ENCODE data around the gene ANO8.
A peak's percentile ranks its signal among the peaks of the same experiment; 100 is the strongest.

ANO8 gene

GRCh38 chr19:17327654-17328516 is 6.8 kb downstream of the ANO8 start:
- Histone ChIP-seq H3K36me3 (ENCODE audit: control insufficient read depth in 2 of 2, insufficient read depth in 2 of 2, low read length in 2 of 2) (no peaks in the 10 kb centered on the region), H3K9me3 (ENCODE audit: control insufficient read depth in 2 of 2, low read length in 2 of 2) (no peaks in the 10 kb centered on the region), H3K27me3 (ENCODE audit: control insufficient read depth in 2 of 2, insufficient read depth in 2 of 2, low read length in 2 of 2) (peaks cover 2 to 15% of the 10 kb centered on the region in 2 donors), H3K4me1 (ENCODE audit: control insufficient read depth in 2 of 2, insufficient read depth in 2 of 2, low read length in 2 of 2) (peaks cover 9 to 13% of the 10 kb centered on the region in 2 donors), H3K27ac (ENCODE audit: low read depth in 2 of 2, low read length in 2 of 2) (peak overlapping the region; percentile 52 to 62), H3K9ac (ENCODE audit: low read depth in 1 of 2, low read length in 2 of 2) (peak overlapping the region; percentile 41 to 72), H3K4me3 (ENCODE audit: low read length in 2 of 2) (peak overlapping the region; percentile 37 to 59)

DNA sequence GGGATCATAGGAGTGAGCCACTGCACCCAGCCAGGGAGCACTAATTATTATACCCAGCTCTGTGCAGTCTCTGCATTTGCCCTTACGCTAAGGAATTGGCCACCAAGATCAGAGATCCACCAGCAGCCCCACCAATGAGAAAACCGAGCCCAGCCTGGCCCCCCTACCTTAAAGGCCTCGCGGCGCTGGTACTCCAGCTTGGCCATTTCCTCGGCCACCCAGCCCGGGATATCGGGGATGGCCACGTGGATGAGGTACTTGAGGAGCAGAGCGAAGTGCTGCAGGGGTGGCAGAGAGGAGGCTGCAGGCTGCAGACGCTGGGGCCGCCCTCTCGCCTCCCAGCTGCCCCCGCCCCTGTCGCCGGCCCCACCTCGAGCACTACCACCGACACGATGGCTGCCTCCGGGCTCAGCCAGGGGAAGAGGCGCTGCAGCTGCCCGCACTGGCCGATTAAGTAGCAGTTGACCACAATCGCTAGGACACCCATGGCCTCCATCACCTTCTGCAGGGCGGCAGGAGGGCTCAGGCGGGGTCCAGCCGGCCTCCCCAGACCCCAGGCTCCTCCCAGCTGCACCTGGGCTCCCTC is 7.5 kb downstream of the ANO8 start:
- no peaks in the 10 kb centered on the region for H3K9me3 ChIP-seq (ENCODE audit: control insufficient read depth in 2 of 2, low read length in 2 of 2)
- H3K27me3 ChIP-seq (ENCODE audit: control insufficient read depth in 2 of 2, insufficient read depth in 2 of 2, low read length in 2 of 2): peaks cover 2 to 15% of the 10 kb centered on the region in 2 donors
- peak overlapping the region in 1 of 2 donors; percentile 48 for H3K4me3 ChIP-seq (ENCODE audit: low read length in 2 of 2)
- no peaks in the 10 kb centered on the region for H3K36me3 ChIP-seq (ENCODE audit: control insufficient read depth in 2 of 2, insufficient read depth in 2 of 2, low read length in 2 of 2)
- H3K9ac ChIP-seq (ENCODE audit: low read depth in 1 of 2, low read length in 2 of 2): peak overlapping the region in 1 of 2 donors; percentile 40
- H3K27ac ChIP-seq (ENCODE audit: low read depth in 2 of 2, low read length in 2 of 2): peak overlapping the region in 1 of 2 donors; percentile 52
- H3K4me1 ChIP-seq (ENCODE audit: control insufficient read depth in 2 of 2, insufficient read depth in 2 of 2, low read length in 2 of 2): peaks cover 9 to 13% of the 10 kb centered on the region in 2 donors

DNA sequence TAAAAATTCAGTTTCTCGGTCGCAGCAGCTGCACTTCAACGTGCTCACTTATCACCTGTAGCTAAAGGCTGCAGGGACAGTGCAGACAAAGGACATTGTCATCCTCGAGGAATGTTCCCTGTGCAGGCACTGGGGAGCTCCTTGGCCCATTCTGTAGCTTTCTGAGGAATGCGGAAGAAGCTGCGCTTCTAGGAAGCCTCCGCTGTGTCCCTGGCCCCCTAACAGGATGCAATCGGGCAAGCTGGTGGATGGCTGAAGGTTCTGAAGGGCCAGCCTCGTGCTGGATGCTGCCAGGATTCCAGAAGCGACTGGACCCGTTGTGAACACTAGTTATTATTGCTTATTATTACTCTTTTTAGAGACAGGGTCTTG is 8.1 kb downstream of the ANO8 start:
- H3K27ac ChIP-seq (ENCODE audit: low read depth in 2 of 2, low read length in 2 of 2): no peak overlapping the region
- no peaks in the 10 kb centered on the region for H3K9me3 ChIP-seq (ENCODE audit: control insufficient read depth in 2 of 2, low read length in 2 of 2)
- H3K27me3 ChIP-seq (ENCODE audit: control insufficient read depth in 2 of 2, insufficient read depth in 2 of 2, low read length in 2 of 2): peaks cover 2 to 15% of the 10 kb centered on the region in 2 donors
- H3K4me3 ChIP-seq (ENCODE audit: low read length in 2 of 2): no peak overlapping the region
- peaks cover 9 to 13% of the 10 kb centered on the region in 2 donors for H3K4me1 ChIP-seq (ENCODE audit: control insufficient read depth in 2 of 2, insufficient read depth in 2 of 2, low read length in 2 of 2)
- no peak overlapping the region for H3K9ac ChIP-seq (ENCODE audit: low read depth in 1 of 2, low read length in 2 of 2)
- H3K36me3 ChIP-seq (ENCODE audit: control insufficient read depth in 2 of 2, insufficient read depth in 2 of 2, low read length in 2 of 2): peaks cover 0 to 2% of the 10 kb centered on the region in 2 donors

DNA sequence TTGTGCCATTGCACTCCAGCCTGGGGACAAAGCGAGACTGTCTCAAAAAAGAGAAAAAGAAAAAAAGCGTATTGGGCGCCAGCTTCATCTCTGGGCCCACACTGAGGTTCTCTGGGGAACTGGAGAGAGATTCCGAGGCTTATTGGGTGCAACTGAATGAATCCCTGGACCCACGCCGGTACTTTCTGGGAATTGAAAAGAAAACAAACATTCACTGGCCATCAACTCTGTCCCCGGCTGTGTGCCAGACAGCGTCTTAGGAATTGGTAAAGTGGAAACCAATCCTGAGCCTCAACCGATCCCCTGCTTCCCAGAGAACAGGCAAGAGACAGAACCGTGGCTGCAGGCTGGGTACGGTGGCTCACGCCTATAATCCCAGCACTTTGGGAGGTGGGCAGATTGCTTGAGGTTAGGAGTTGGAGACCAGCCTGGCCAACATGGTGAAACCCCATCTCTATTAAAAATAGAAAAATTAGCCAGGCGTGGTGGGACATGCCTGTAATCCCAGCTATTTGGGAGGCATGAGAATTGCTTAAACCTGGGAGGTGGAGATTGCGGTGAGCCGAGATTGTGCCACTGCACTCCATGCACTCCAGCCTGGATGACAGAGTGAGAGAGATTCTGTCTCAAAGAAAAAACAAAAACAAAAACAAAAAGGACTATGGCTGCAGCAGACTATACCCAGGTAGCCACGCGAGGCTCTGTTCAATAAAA is 8.6 kb downstream of the ANO8 start:
- no peaks in the 10 kb centered on the region for H3K9me3 ChIP-seq (ENCODE audit: control insufficient read depth in 2 of 2, low read length in 2 of 2)
- H3K9ac ChIP-seq (ENCODE audit: low read depth in 1 of 2, low read length in 2 of 2): no peak overlapping the region
- no peak overlapping the region for H3K4me3 ChIP-seq (ENCODE audit: low read length in 2 of 2)
- H3K27me3 ChIP-seq (ENCODE audit: control insufficient read depth in 2 of 2, insufficient read depth in 2 of 2, low read length in 2 of 2): peaks cover 2 to 15% of the 10 kb centered on the region in 2 donors
- peaks cover under 1 to 3% of the 10 kb centered on the region in 2 donors for H3K36me3 ChIP-seq (ENCODE audit: control insufficient read depth in 2 of 2, insufficient read depth in 2 of 2, low read length in 2 of 2)
- H3K27ac ChIP-seq (ENCODE audit: low read depth in 2 of 2, low read length in 2 of 2): no peak overlapping the region
- peaks cover 9 to 13% of the 10 kb centered on the region in 2 donors for H3K4me1 ChIP-seq (ENCODE audit: control insufficient read depth in 2 of 2, insufficient read depth in 2 of 2, low read length in 2 of 2)

- Histone ChIP-seq H3K4me3 (ENCODE audit: low read length in 2 of 2) (no peak overlapping the region), H3K4me1 (ENCODE audit: control insufficient read depth in 2 of 2, insufficient read depth in 2 of 2, low read length in 2 of 2) (peaks cover 9 to 13% of the 10 kb centered on the region in 2 donors), H3K9me3 (ENCODE audit: control insufficient read depth in 2 of 2, low read length in 2 of 2) (no peaks in the 10 kb centered on the region), H3K27me3 (ENCODE audit: control insufficient read depth in 2 of 2, insufficient read depth in 2 of 2, low read length in 2 of 2) (peaks cover 2 to 11% of the 10 kb centered on the region in 2 donors), H3K36me3 (ENCODE audit: control insufficient read depth in 2 of 2, insufficient read depth in 2 of 2, low read length in 2 of 2) (peaks cover 9 to 10% of the 10 kb centered on the region in 2 donors), H3K27ac (ENCODE audit: low read depth in 2 of 2, low read length in 2 of 2) (no peak overlapping the region), H3K9ac (ENCODE audit: low read depth in 1 of 2, low read length in 2 of 2) (no peak overlapping the region)
These were observed 9.5 kb downstream of the ANO8 start for GRCh38 chr19:17325133-17325532.

DNA sequence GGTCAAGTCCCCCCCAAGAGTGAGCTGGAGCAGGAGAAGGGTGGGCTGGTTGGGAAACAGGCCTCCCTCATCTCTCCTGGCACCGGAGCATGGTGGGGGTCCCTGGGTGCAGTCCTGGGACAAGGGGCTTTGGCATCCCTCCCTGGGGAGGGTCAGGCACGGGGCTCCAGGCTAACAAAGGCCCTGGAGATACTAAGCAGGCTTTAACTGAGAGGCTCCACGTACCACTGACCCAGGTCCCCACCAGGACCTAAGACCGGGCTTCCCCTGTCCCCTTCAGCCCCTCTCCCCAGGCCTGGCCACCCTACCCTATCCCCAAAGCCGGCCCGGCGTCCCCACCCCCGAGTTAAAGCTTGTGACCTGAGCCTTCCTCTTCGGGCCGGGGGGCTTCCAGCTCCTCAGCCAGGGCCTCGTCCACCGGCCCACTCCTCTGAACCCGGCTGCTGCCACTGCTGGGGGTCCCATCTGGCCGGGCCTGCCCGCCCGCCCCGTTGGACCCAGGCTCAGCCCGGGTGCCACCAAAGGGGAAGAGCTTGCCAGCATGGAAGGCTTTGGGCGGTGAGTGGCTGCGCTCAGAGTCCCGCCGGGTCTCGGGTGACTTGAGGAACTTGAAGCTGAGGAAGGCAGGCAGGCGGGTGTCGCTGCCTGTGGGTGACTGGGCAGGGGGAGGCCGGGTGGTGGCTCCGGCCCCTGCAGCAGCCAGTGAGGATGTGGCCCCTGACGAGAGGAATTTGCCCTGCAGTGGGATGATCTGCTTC is 10.1 kb downstream of the ANO8 start:
- Histone ChIP-seq H3K36me3 (ENCODE audit: control insufficient read depth in 2 of 2, insufficient read depth in 2 of 2, low read length in 2 of 2) (peaks cover 13 to 14% of the 10 kb centered on the region in 2 donors), H3K9ac (ENCODE audit: low read depth in 1 of 2, low read length in 2 of 2) (no peak overlapping the region), H3K4me1 (ENCODE audit: control insufficient read depth in 2 of 2, insufficient read depth in 2 of 2, low read length in 2 of 2) (peaks cover 9 to 13% of the 10 kb centered on the region in 2 donors), H3K9me3 (ENCODE audit: control insufficient read depth in 2 of 2, low read length in 2 of 2) (no peaks in the 10 kb centered on the region), H3K4me3 (ENCODE audit: low read length in 2 of 2) (no peak overlapping the region), H3K27me3 (ENCODE audit: control insufficient read depth in 2 of 2, insufficient read depth in 2 of 2, low read length in 2 of 2) (peaks cover 2 to 6% of the 10 kb centered on the region in 2 donors), H3K27ac (ENCODE audit: low read depth in 2 of 2, low read length in 2 of 2) (no peak overlapping the region)

DNA sequence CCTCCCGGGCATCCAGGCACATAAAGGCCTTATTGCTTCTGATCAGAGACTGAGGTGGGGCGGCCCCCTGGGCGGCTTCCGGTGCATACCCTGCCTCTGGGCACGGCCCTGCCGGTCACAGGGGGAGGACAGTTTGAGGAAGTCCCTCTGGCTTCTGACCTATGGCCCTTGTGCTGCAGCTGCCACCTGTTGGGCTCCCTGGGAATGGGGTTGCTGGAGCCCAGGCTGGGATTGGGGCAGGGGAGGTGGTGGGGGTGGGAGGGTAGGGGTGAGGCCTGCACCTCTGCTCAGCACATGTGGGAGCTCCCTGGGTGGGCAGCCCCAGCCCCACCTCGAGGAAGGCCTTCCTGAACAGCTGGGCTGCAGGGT is 10.7 kb downstream of the ANO8 start:
- Histone ChIP-seq H3K9me3 (ENCODE audit: control insufficient read depth in 2 of 2, low read length in 2 of 2) (no peaks in the 10 kb centered on the region), H3K9ac (ENCODE audit: low read depth in 1 of 2, low read length in 2 of 2) (no peak overlapping the region), H3K27me3 (ENCODE audit: control insufficient read depth in 2 of 2, insufficient read depth in 2 of 2, low read length in 2 of 2) (peaks cover 0 to under 1% of the 10 kb centered on the region in 2 donors), H3K27ac (ENCODE audit: low read depth in 2 of 2, low read length in 2 of 2) (no peak overlapping the region), H3K4me1 (ENCODE audit: control insufficient read depth in 2 of 2, insufficient read depth in 2 of 2, low read length in 2 of 2) (peaks cover 5 to 8% of the 10 kb centered on the region in 2 donors), H3K4me3 (ENCODE audit: low read length in 2 of 2) (no peak overlapping the region), H3K36me3 (ENCODE audit: control insufficient read depth in 2 of 2, insufficient read depth in 2 of 2, low read length in 2 of 2) (peaks cover 13 to 19% of the 10 kb centered on the region in 2 donors)

DNA sequence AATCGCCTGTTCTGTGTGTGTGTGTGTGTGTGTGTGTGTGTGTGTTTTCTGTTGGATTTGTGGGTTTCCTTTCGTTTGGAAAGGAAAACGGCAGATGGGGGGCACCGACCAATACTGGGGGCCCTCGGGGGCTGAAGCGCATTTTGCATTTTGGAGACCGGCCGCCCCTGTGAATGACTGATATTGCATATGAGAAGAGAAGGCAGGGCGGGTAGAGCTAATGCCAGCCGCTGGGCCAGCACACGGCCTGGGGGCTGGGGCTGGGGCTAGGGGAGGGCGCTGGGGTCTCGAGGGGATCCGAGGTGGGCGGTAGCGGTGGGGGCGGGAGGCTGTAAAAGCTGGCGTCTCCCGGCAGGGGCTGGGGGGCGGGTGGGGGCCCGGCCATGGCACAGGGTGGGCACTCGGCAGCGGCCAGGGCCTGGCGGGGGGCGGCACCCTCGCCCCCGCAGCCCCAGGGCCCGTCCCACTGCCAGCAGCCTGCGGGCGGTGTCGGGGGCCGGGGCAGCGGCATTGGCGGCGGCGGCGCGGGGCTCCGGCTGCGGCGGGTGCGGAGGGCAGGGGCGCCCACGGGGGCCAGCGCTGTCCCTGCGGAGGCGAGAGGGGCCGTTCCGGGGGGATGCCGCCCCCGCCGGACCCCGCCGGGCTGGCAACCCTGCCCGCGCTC is 11.2 kb downstream of the ANO8 start:
- no peaks in the 10 kb centered on the region for H3K9me3 ChIP-seq (ENCODE audit: control insufficient read depth in 2 of 2, low read length in 2 of 2)
- no peak overlapping the region for H3K9ac ChIP-seq (ENCODE audit: low read depth in 1 of 2, low read length in 2 of 2)
- H3K27me3 ChIP-seq (ENCODE audit: control insufficient read depth in 2 of 2, insufficient read depth in 2 of 2, low read length in 2 of 2): no peaks in the 10 kb centered on the region
- H3K36me3 ChIP-seq (ENCODE audit: control insufficient read depth in 2 of 2, insufficient read depth in 2 of 2, low read length in 2 of 2): peaks cover 13 to 20% of the 10 kb centered on the region in 2 donors
- no peak overlapping the region for H3K27ac ChIP-seq (ENCODE audit: low read depth in 2 of 2, low read length in 2 of 2)
- no peak overlapping the region for H3K4me3 ChIP-seq (ENCODE audit: low read length in 2 of 2)
- H3K4me1 ChIP-seq (ENCODE audit: control insufficient read depth in 2 of 2, insufficient read depth in 2 of 2, low read length in 2 of 2): peaks cover 2 to 5% of the 10 kb centered on the region in 2 donors

DNA sequence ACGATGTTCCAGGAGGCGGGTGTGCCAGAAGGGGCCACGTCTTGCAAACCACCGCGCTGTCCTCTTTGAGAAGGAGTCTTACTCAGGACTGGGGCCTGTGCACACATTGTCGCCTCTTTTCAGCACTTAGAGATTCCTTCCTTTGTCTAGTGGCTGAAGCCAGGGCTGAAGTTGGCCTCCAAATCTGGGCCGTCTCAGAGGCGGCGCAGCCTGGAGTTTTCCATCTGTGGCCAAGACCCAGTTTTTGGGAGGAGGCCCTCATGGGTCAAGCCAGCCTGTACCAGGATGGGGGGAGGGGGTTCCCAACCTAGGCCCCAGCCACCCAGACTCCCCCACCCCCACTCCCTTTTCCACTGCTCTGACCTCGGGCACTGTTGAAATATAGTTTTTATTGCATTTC is 11.8 kb downstream of the ANO8 start:
- Histone ChIP-seq H3K9ac (ENCODE audit: low read depth in 1 of 2, low read length in 2 of 2) (no peak overlapping the region), H3K27me3 (ENCODE audit: control insufficient read depth in 2 of 2, insufficient read depth in 2 of 2, low read length in 2 of 2) (no peaks in the 10 kb centered on the region), H3K4me1 (ENCODE audit: control insufficient read depth in 2 of 2, insufficient read depth in 2 of 2, low read length in 2 of 2) (peaks cover 0 to 2% of the 10 kb centered on the region in 2 donors), H3K36me3 (ENCODE audit: control insufficient read depth in 2 of 2, insufficient read depth in 2 of 2, low read length in 2 of 2) (peaks cover 13 to 20% of the 10 kb centered on the region in 2 donors), H3K4me3 (ENCODE audit: low read length in 2 of 2) (no peak overlapping the region), H3K27ac (ENCODE audit: low read depth in 2 of 2, low read length in 2 of 2) (no peak overlapping the region), H3K9me3 (ENCODE audit: control insufficient read depth in 2 of 2, low read length in 2 of 2) (no peaks in the 10 kb centered on the region)

Measured in mucosa of rectum (tissue), 2 donors.